HG03159 (cell line): ENCODE results near the gene TP53I13.

Experiments used
- ATAC-seq: cut with Tn5 transposase; IDR thresholded peaks from one replicate; pipeline ENCODE4 v1.9.1; 2021; ENCODE audit warnings: mild to moderate bottlenecking, moderate library complexity; ENCODE audit not compliant: unreplicated experiment

The TP53I13 gene

GRCh38 chr17:29591737-29592608, 23.5 kb downstream of the TP53I13 start:
- no peak for ATAC-seq

GRCh38 chr17:29592850-29593551, 24.5 kb downstream of the TP53I13 start, which contains the start of gene ANKRD13B:
ANKRD13B (plus strand) TSS chr17:29593132; CDS start chr17:29593622, 490 bp downstream.
- no peak for ATAC-seq

GRCh38 chr17:29593591-29594518, 25.4 kb downstream of the TP53I13 start:
- no peak for ATAC-seq

GRCh38 chr17:29594519-29595090, 26.1 kb downstream of the TP53I13 start:
- no peak for ATAC-seq

GRCh38 chr17:29595107-29595942, 26.8 kb downstream of the TP53I13 start:
- no peak for ATAC-seq

GRCh38 chr17:29595943-29596774, 27.7 kb downstream of the TP53I13 start:
- ATAC-seq: no peak

- no peak for ATAC-seq
These were observed 28.3 kb downstream of the TP53I13 start for GRCh38 chr17:29596811-29597210.

- no peak for ATAC-seq
These were observed 29.1 kb downstream of the TP53I13 start for GRCh38 chr17:29597361-29598172.

- no peak for ATAC-seq
These were observed 34.7 kb downstream of the TP53I13 start for GRCh38 chr17:29603109-29603674.

GRCh38 chr17:29607557-29608195, 39.2 kb downstream of the TP53I13 start:
- no peak for ATAC-seq

GRCh38 chr17:29608986-29609385, 40.5 kb downstream of the TP53I13 start:
- ATAC-seq: no peak

- no peak for ATAC-seq
These were observed 41.9 kb downstream of the TP53I13 start for GRCh38 chr17:29610395-29610794.

GRCh38 chr17:29611351-29612093, 43.0 kb downstream of the TP53I13 start:
- ATAC-seq: no peak

- ATAC-seq: no peak
These were observed 43.5 kb downstream of the TP53I13 start for GRCh38 chr17:29612094-29612403.

GRCh38 chr17:29612404-29613280, 44.1 kb downstream of the TP53I13 start:
- no peak for ATAC-seq
